Endothelial cell of umbilical vein (primary cell): ENCODE measurements around the gene DUSP16. TPM values are rescaled to one million over a fixed set of nuclear protein-coding genes. Genes with fewer than 3 reads are reported as not detected.
A peak's percentile ranks its signal among the peaks of the same experiment; 100 is the strongest.

ENCODE experiments used
- BruUV-seq: library from RNA; stranded (reverse); fragments of 400-500 nt; replicated peaks from 2 replicates; lab custom pipeline; 2021; lab: Mats Ljungman, UMichigan
- CTCF ChIA-PET: fragments of 300-600, 350-600 bp; sonication (Branson Sonifier 250); formaldehyde crosslinking; loops from one replicate; lab custom pipeline; 2021; ENCODE audit warnings: antibody characterized with exemption, inconsistent platforms; lab: Charles Lee
- POLR2A ChIA-PET: fragments of 300-600, 350-600 bp; sonication (Branson Sonifier 250); formaldehyde crosslinking; loops from one replicate; lab custom pipeline; 2021; ENCODE audit warnings: antibody characterized with exemption, inconsistent platforms; lab: Charles Lee
- DNase-seq: peaks from one replicate; pipeline ENCODE4 v3.0.0-alpha.2; 2011; ENCODE audit warnings: low read depth, low spot score
- FAIRE-seq: peaks from 2 replicates; lab custom pipeline; 2011; peaks lifted over from hg19 to GRCh38; lab: Jason Lieb, UNC
- H2AFZ ChIP-seq: 2 replicates; pipeline ENCODE4 v1.6.0; 2012; ENCODE audit warnings: low read depth, low read length, control low read depth, inconsistent platforms
- H3K27ac ChIP-seq: 2 replicates; pipeline ENCODE4 v1.5.1; 2011; ENCODE audit warnings: low read depth, mild to moderate bottlenecking, control low read depth, low read length, moderate library complexity; ENCODE audit not compliant: insufficient read depth
- H3K27me3 ChIP-seq, 2 experiments: 2 replicates each; pipeline versions ENCODE4 v1.6.0 to v1.6.1; 2011; ENCODE audit warnings: low read length in 2 of 2, mixed read lengths in 1 of 2; ENCODE audit not compliant: control insufficient read depth in 2 of 2, insufficient read depth in 2 of 2
- H3K36me3 ChIP-seq, 2 experiments: 2 replicates in 1 of 2; 3 replicates in 1 of 2; pipeline ENCODE4 v1.5.1; 2011; ENCODE audit warnings: low read length in 2 of 2, mild to moderate bottlenecking in 1 of 2, moderate library complexity in 1 of 2; ENCODE audit not compliant: control insufficient read depth in 2 of 2, insufficient read depth in 2 of 2; ENCODE audit errors: extremely low read depth in 1 of 2
- H3K4me1 ChIP-seq: 3 replicates; pipeline ENCODE4 v1.5.1; 2011; ENCODE audit warnings: mild to moderate bottlenecking, low read length; ENCODE audit not compliant: control insufficient read depth, insufficient read depth; ENCODE audit errors: extremely low read depth
- H3K4me2 ChIP-seq: 2 replicates; pipeline ENCODE4 v1.6.1; 2011; ENCODE audit warnings: low read length, control low read depth, mixed read lengths; ENCODE audit not compliant: insufficient read depth
- H3K4me3 ChIP-seq, 3 experiments: fragments of 200-600 bp in 1 of 3; sonication (generic), shearing (Covaris generic) in 1 of 3; replicated peaks in 1 of 3; 2 replicates each; pipeline ENCODE4 v1.5.1; 2011 to 2016; ENCODE audit warnings: control low read depth in 3 of 3, low read length in 3 of 3, mild to moderate bottlenecking in 2 of 3, inconsistent platforms in 1 of 3, low read depth in 1 of 3, moderate library complexity in 1 of 3; ENCODE audit not compliant: insufficient read depth in 1 of 3
- H3K79me2 ChIP-seq: 2 replicates; pipeline ENCODE4 v1.6.0; 2012; ENCODE audit warnings: low read length, inconsistent platforms; ENCODE audit not compliant: control insufficient read depth, insufficient read depth
- H3K9ac ChIP-seq: replicated peaks from 2 replicates; pipeline ENCODE3; 2011; ENCODE audit warnings: low read length, control low read depth; ENCODE audit not compliant: insufficient read depth; ENCODE audit errors: extremely low read depth
- H3K9me1 ChIP-seq: replicated peaks from 3 replicates; pipeline ENCODE4 v1.6.0; 2011; ENCODE audit warnings: mild to moderate bottlenecking, low read length; ENCODE audit not compliant: control insufficient read depth, insufficient read depth; ENCODE audit errors: extremely low read depth
- H3K9me3 ChIP-seq: replicated peaks from 2 replicates; pipeline ENCODE4 v1.5.1; 2012; ENCODE audit warnings: low read length, inconsistent platforms; ENCODE audit not compliant: control insufficient read depth, insufficient read depth
- H4K20me1 ChIP-seq: replicated peaks from 2 replicates; pipeline ENCODE3; 2011; ENCODE audit warnings: mild to moderate bottlenecking, low read length; ENCODE audit not compliant: control insufficient read depth, insufficient read depth; ENCODE audit errors: extremely low read depth
- EZH2 ChIP-seq: IDR thresholded peaks from 2 replicates; pipeline ENCODE4 v1.6.1; 2012; ENCODE audit warnings: borderline replicate concordance, low read depth, mild to moderate bottlenecking, moderate library complexity, low read length, inconsistent platforms; ENCODE audit not compliant: severe bottlenecking
- FOS ChIP-seq: IDR thresholded peaks from 2 replicates; pipeline ENCODE4 v1.6.1; 2011; ENCODE audit warnings: mild to moderate bottlenecking, low read length, moderate library complexity, borderline replicate concordance; ENCODE audit not compliant: insufficient read depth
- GATA2 ChIP-seq: IDR thresholded peaks from 2 replicates; pipeline ENCODE4 v1.7.0; 2011; ENCODE audit warnings: low read depth, mild to moderate bottlenecking, moderate library complexity, mixed read lengths, low read length; ENCODE audit not compliant: insufficient read length, insufficient read depth
- JUN ChIP-seq: IDR thresholded peaks from 2 replicates; pipeline ENCODE4 v1.6.1; 2011; ENCODE audit warnings: borderline replicate concordance, low read depth; ENCODE audit not compliant: insufficient read length, insufficient read depth
- MAX ChIP-seq: IDR thresholded peaks from 2 replicates; pipeline ENCODE4 v1.6.1; 2011; ENCODE audit not compliant: insufficient read depth, insufficient read length
- MYC ChIP-seq: IDR thresholded peaks from one replicate; pipeline ENCODE4 v1.6.1; 2011; ENCODE audit warnings: mild to moderate bottlenecking, low read depth, low read length
- POLR2A ChIP-seq: IDR thresholded peaks from 2 replicates; pipeline ENCODE4 v1.6.1; 2012; ENCODE audit warnings: low read depth, mild to moderate bottlenecking, control low read depth, low read length
- POLR2AphosphoS5 ChIP-seq: IDR thresholded peaks from 2 replicates; pipeline ENCODE4 v1.6.1; 2012; ENCODE audit warnings: low read depth, mild to moderate bottlenecking, control low read depth, low read length, moderate library complexity; ENCODE audit not compliant: insufficient read depth
- dilution Hi-C: fragments of 300-500 bp; cut with MboI; formaldehyde crosslinking; loops from one replicate; pipeline ENCODE4 v1.15.0; 2019; ENCODE audit warnings: low sequenced_read_pairs; ENCODE audit not compliant: extremely low pct_ligation_motif_present
- intact Hi-C: fragments of 100-400 bp; cut with micrococcal nuclease; formaldehyde crosslinking; loops from one replicate; pipeline ENCODE4 v1.10.0; 2022
- polyA plus RNA-seq, 4 experiments: library from polyadenylated mRNA; depleted of rRNA in 3 of 4; stranded (reverse) in 3 of 4; unstranded in 1 of 4; fragments of >200 nt; gene quantifications; 2 replicates each; pipeline versions ENCODE4 v1.2.1 to v1.2.3, GENCODE V29; 2011 to 2012; ENCODE audit warnings: missing spikeins in 1 of 4
- total RNA-seq: library from RNA; stranded (reverse); gene quantifications from 2 replicates; pipeline ENCODE4 v1.2.3, GENCODE V29; 2021
- TF ChIP-seq, protein P1 (sequence below), 2 donors: IDR thresholded peaks; 1 replicate in 1 of 2; 2 replicates in 1 of 2; pipeline ENCODE4 v1.5.1; 2011; ENCODE audit warnings: low read length in 2 of 2, mild to moderate bottlenecking in 2 of 2, moderate library complexity in 2 of 2, control low read depth in 1 of 2, inconsistent platforms in 1 of 2, low read depth in 1 of 2; ENCODE audit not compliant: insufficient read depth in 1 of 2; ENCODE audit errors: extremely low read depth in 1 of 2

Gene DUSP16
- total and polyA plus RNA-seq, 2 donors (not counting 3 experiments of a cell fraction or from before 2014, with no cell fraction given) = 7.4 to 19.5 TPM

DNA sequence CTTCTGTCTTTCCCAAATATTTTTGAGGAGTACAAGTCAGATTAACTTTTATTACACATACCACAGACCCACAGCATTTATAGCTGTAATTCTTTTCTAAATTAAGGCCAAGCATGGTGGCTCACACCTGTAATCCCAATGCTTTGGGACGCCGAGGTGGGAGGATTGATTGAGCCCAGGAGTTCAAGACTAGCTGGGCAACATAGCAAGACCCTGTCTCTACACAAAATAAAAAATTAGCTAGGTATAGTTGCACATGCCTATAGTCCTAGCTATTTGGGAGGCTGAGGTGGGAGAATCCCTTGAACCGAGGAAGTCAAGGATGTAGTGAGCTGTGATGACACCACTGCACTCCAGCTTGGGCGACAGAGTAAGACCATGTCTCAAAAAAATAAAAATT, 7.0 kb downstream of the DUSP16 start:
- ChIA-PET CTCF (interaction anchor here (1.5 to 1.8 kb wide), 2 partner anchors 8 to 9 kb away, joined by 3 to 6 read pairs; no protein-coding TSS in a partner anchor), POLR2A (no interaction called here)
- intact Hi-C loops (no loop called here), dilution Hi-C loops (no loop called here)
- H3K27ac ChIP-seq = no peak overlapping the region
- H4K20me1 ChIP-seq = no peaks in the 10 kb centered on the region
- no peak overlapping the region for H3K4me3 ChIP-seq
- no peak for TF ChIP-seq MYC
- no peak for TF ChIP-seq JUN
- no peak for TF ChIP-seq POLR2A
- TF ChIP-seq FOS = no peak
- no peak for TF ChIP-seq POLR2AphosphoS5
- no peak for TF ChIP-seq GATA2
- no peaks in the 10 kb centered on the region for H3K36me3 ChIP-seq
- H3K4me2 ChIP-seq = no peak overlapping the region
- FAIRE-seq (peak; percentile 38), DNase-seq (no peak)
- no peaks in the 10 kb centered on the region for H3K9me1 ChIP-seq
- H3K79me2 ChIP-seq = peaks cover 20% of the 10 kb centered on the region
- no peak overlapping the region for H3K9ac ChIP-seq
- no peaks in the 10 kb centered on the region for H3K9me3 ChIP-seq
- no peaks in the 10 kb centered on the region for H3K27me3 ChIP-seq
- H3K4me1 ChIP-seq = peaks cover 10% of the 10 kb centered on the region
- BruUV-seq = no TSS peak
- H2AFZ ChIP-seq = no peak overlapping the region

GRCh38 chr12:12553208-12553785, 9.4 kb downstream of the DUSP16 start:
- BruUV-seq = no TSS peak
- no peak overlapping the region for H2AFZ ChIP-seq
- no peaks in the 10 kb centered on the region for H3K36me3 ChIP-seq
- no peak overlapping the region for H3K27ac ChIP-seq
- H3K79me2 ChIP-seq = peaks cover 9% of the 10 kb centered on the region
- intact Hi-C loops = no loop called here
- CTCF ChIA-PET = interaction anchor here (0.7 to 1.7 kb wide), 3 partner anchors 10 to 544 kb away, joined by 4 to 7 read pairs (median 4); partner anchors contain the start of gene DUSP16
- TF ChIP-seq, protein P1, sequence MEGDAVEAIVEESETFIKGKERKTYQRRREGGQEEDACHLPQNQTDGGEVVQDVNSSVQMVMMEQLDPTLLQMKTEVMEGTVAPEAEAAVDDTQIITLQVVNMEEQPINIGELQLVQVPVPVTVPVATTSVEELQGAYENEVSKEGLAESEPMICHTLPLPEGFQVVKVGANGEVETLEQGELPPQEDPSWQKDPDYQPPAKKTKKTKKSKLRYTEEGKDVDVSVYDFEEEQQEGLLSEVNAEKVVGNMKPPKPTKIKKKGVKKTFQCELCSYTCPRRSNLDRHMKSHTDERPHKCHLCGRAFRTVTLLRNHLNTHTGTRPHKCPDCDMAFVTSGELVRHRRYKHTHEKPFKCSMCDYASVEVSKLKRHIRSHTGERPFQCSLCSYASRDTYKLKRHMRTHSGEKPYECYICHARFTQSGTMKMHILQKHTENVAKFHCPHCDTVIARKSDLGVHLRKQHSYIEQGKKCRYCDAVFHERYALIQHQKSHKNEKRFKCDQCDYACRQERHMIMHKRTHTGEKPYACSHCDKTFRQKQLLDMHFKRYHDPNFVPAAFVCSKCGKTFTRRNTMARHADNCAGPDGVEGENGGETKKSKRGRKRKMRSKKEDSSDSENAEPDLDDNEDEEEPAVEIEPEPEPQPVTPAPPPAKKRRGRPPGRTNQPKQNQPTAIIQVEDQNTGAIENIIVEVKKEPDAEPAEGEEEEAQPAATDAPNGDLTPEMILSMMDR (IDR thresholded peaks at IDR 0.05; ENCODE audit: extremely low read depth in 1 of 2, insufficient read depth in 1 of 2, low read depth in 1 of 2, low read length in 2 of 2) = no peak
- TF ChIP-seq JUN (no peak), EZH2 (no peak), MYC (no peak), MAX (no peak), POLR2A (no peak), FOS (no peak), POLR2AphosphoS5 (no peak), GATA2 (no peak)
- POLR2A ChIA-PET = no interaction called here
- H3K4me3 ChIP-seq = no peak overlapping the region
- FAIRE-seq (no peak), DNase-seq (no peak)
- no peaks in the 10 kb centered on the region for H3K9me3 ChIP-seq
- no peaks in the 10 kb centered on the region for H3K27me3 ChIP-seq
- dilution Hi-C loops = no loop called here
- no peak overlapping the region for H3K4me2 ChIP-seq
- no peaks in the 10 kb centered on the region for H4K20me1 ChIP-seq
- H3K9me1 ChIP-seq = no peaks in the 10 kb centered on the region
- H3K9ac ChIP-seq = no peak overlapping the region
- H3K4me1 ChIP-seq = no peaks in the 10 kb centered on the region
